ENCODE data around the gene BRSK1. TPM values are rescaled to one million over a fixed set of nuclear protein-coding genes. Genes with fewer than 3 reads are reported as not detected.

The BRSK1 gene
- polyA plus RNA-seq, 2 of the 4 experiments (the other 2 are of a cell fraction) = 5.4 to 6.6 TPM

GRCh38 chr19:55251341-55252081 is 32.3 kb upstream of the BRSK1 start:
- H3K27ac ChIP-seq = no peak overlapping the region
- no peak for FAIRE-seq

GRCh38 chr19:55252760-55253663 is 30.8 kb upstream of the BRSK1 start:
- ChIA-PET POLR2A (no interaction called here), CTCF (interaction anchor here (0.6 to 3.8 kb wide), 7 partner anchors 11 to 165 kb away, joined by 3 to 17 read pairs (median 4); no protein-coding TSS in a partner anchor)
- WGBS (ENCODE audit: missing lambda C conversion rate) = 92% methylated on average over 21 of the region's 21 CpGs
- Histone ChIP-seq H3K9me3 (no peaks in the 10 kb centered on the region), H3K4me3 (no peak overlapping the region), H3K27ac (no peak overlapping the region; a peak in 1 of 6 replicates), H3K4me2 (no peak overlapping the region), H3K4me1 (peaks cover 41% of the 10 kb centered on the region)
- TF ChIP-seq NPAS2 (CRISPR knock-in tag; IDR thresholded peaks at IDR 0.05; ENCODE audit: borderline replicate concordance) (no peak), ELK1 (IDR thresholded peaks at IDR 0.05; ENCODE audit: low read depth, low read length) (no peak), EHF (CRISPR knock-in tag; IDR thresholded peaks at IDR 0.05) (no peak), FOSB (CRISPR knock-in tag; IDR thresholded peaks at IDR 0.05) (no peak), RARB (CRISPR knock-in tag; IDR thresholded peaks at IDR 0.05) (no peak)
- FAIRE-seq = no peak
- no peak for DNase-seq (ENCODE audit: low read depth in 1 of 2, low spot score in 1 of 2)
- ATAC-seq = no peak

More at GRCh38 chr19:55251341-55252081, 32.3 kb upstream of the BRSK1 start:
- ChIA-PET POLR2A (interaction anchor here (0.6 kb wide), 1 partner anchor 183 kb away, joined by 6 read pairs; no protein-coding TSS in a partner anchor), CTCF (interaction anchor here (0.7 to 1.6 kb wide), 7 partner anchors 9 to 313 kb away, joined by 3 to 6 read pairs (median 3); partner anchors contain the start of gene TMEM238)
- H3K9me3 ChIP-seq = no peaks in the 10 kb centered on the region
- TF ChIP-seq NPAS2 (CRISPR knock-in tag; IDR thresholded peaks at IDR 0.05; ENCODE audit: borderline replicate concordance) = no peak
- TF ChIP-seq FOSL2 (IDR thresholded peaks at IDR 0.05) = no peak
- peak; percentile 31; the same call in 1 of the 2 replicates for TF ChIP-seq FOSL2 (CRISPR knock-in tag; IDR thresholded peaks at IDR 0.05)
- ATAC-seq (no peak), DNase-seq (ENCODE audit: low read depth in 1 of 2, low spot score in 1 of 2) (no peak)
- 88% methylated on average over 19 of the region's 19 CpGs for WGBS (ENCODE audit: missing lambda C conversion rate)
- no peak overlapping the region for H3K4me3 ChIP-seq
- H3K4me2 ChIP-seq = no peak overlapping the region
- H3K4me1 ChIP-seq = peaks cover 39% of the 10 kb centered on the region

- Histone ChIP-seq H3K4me1 (peaks cover 31% of the 10 kb centered on the region), H3K9me3 (no peaks in the 10 kb centered on the region), H3K4me2 (no peak overlapping the region), H3K27ac (0 out of 6 replicates have a peak overlapping the region, but pooled peaks of 1 of the 2 experiments have one; percentile 95), H3K4me3 (no peak overlapping the region)
- no peak for ATAC-seq
- POLR2A ChIA-PET = no interaction called here
- CTCF ChIA-PET = interaction anchor here (0.6 to 4.1 kb wide), 16 partner anchors 10 to 164 kb away, joined by 3 to 17 read pairs (median 4); partner anchors contain the start of genes HSPBP1 and TMEM238
- FAIRE-seq = no peak
- WGBS (ENCODE audit: missing lambda C conversion rate) = 92% methylated on average over 23 of the region's 23 CpGs
- no peak for TF ChIP-seq TFCP2L1 (CRISPR knock-in tag; IDR thresholded peaks at IDR 0.05)
- TF ChIP-seq MAX (IDR thresholded peaks at IDR 0.05) = no peak
- no peak for TF ChIP-seq RCOR1 (IDR thresholded peaks at IDR 0.05; ENCODE audit: low read depth, low read length)
- TF ChIP-seq HOXA7 (CRISPR knock-in tag; IDR thresholded peaks at IDR 0.05) = no peak
- TF ChIP-seq HOXB13 (CRISPR knock-in tag; IDR thresholded peaks at IDR 0.05; ENCODE audit: low read depth) = no peak
- no peak for TF ChIP-seq RNF2 (IDR thresholded peaks at IDR 0.05; ENCODE audit: borderline replicate concordance, low read depth)
- TF ChIP-seq ATOH8 (CRISPR knock-in tag; IDR thresholded peaks at IDR 0.05; ENCODE audit: low read depth) = no peak
- TF ChIP-seq FOSB (CRISPR knock-in tag; IDR thresholded peaks at IDR 0.05) = no peak
- TF ChIP-seq PHF8 (IDR thresholded peaks at IDR 0.05; ENCODE audit: borderline replicate concordance, low read depth) = no peak
- DNase-seq (ENCODE audit: low read depth in 1 of 2, low spot score in 1 of 2) = no peak
These were observed 29.8 kb upstream of the BRSK1 start for GRCh38 chr19:55253842-55254624.

All from A549 (cell line).